ENCODE results near the gene CT83. TPM values are rescaled to one million over a fixed set of nuclear protein-coding genes. Genes with fewer than 3 reads are reported as not detected.

CT83 gene
- total RNA-seq: not detected

- H3K27me3 ChIP-seq: no peaks in the 10 kb centered on the region
- H3K4me1 ChIP-seq: no peaks in the 10 kb centered on the region
- H3K36me3 ChIP-seq: no peaks in the 10 kb centered on the region
- no peak for TF ChIP-seq POLR2A (IDR thresholded peaks at IDR 0.05)
- TF ChIP-seq CTCF (IDR thresholded peaks at IDR 0.05 in 4 of 5, conservative IDR thresholded peaks at IDR 0.05 in 1 of 5): no peak
- intact Hi-C loops (cut with DNase I; ENCODE audit: low total_unique reads): no loop called here
- DNase-seq (no peak), ATAC-seq (no peak)
- H3K9me3 ChIP-seq: no peaks in the 10 kb centered on the region
- no peak within 1 kb of the TSS for H3K4me3 ChIP-seq
- in situ Hi-C loops (cut with MboI; ENCODE audit: low sequenced_read_pairs in 4 of 4): no loop called here
- H3K27ac ChIP-seq: no peak within 1 kb of the TSS
Observed at GRCh38 chrX:116462822-116463221, at the start of gene CT83. Gene CT83 (minus strand): TSS chrX:116462976. CDS start chrX:116462856, 120 bp downstream.

- H3K4me1 ChIP-seq: no peaks in the 10 kb centered on the region
- no peaks in the 10 kb centered on the region for H3K9me3 ChIP-seq
- DNase-seq (no peak), ATAC-seq (no peak)
- in situ Hi-C loops (cut with MboI; ENCODE audit: low sequenced_read_pairs in 4 of 4): no loop called here
- no peak for TF ChIP-seq POLR2A (IDR thresholded peaks at IDR 0.05)
- TF ChIP-seq CTCF (IDR thresholded peaks at IDR 0.05 in 4 of 5, conservative IDR thresholded peaks at IDR 0.05 in 1 of 5): no peak
- intact Hi-C loops (cut with DNase I; ENCODE audit: low total_unique reads): no loop called here
- H3K27ac ChIP-seq: no peak overlapping the region
- no peaks in the 10 kb centered on the region for H3K27me3 ChIP-seq
- H3K36me3 ChIP-seq: no peaks in the 10 kb centered on the region
- H3K4me3 ChIP-seq: no peak overlapping the region
Observed at GRCh38 chrX:116499780-116500179, 37.0 kb upstream of the CT83 start.

- Histone ChIP-seq H3K4me1 (no peaks in the 10 kb centered on the region), H3K9me3 (no peaks in the 10 kb centered on the region), H3K27ac (no peak overlapping the region), H3K27me3 (no peaks in the 10 kb centered on the region), H3K4me3 (no peak overlapping the region), H3K36me3 (no peaks in the 10 kb centered on the region)
- intact Hi-C loops (cut with DNase I; ENCODE audit: low total_unique reads) (no loop called here), in situ Hi-C loops (cut with MboI; ENCODE audit: low sequenced_read_pairs in 4 of 4) (no loop called here)
- ATAC-seq (no peak), DNase-seq (no peak)
- TF ChIP-seq CTCF (IDR thresholded peaks at IDR 0.05 in 4 of 5, conservative IDR thresholded peaks at IDR 0.05 in 1 of 5): no peak
- no peak for TF ChIP-seq POLR2A (IDR thresholded peaks at IDR 0.05)
Observed at GRCh38 chrX:116493271-116493670, 30.5 kb upstream of the CT83 start.

GRCh38 chrX:116490104-116490503 lies 27.3 kb upstream of the CT83 start:
- DNase-seq (no peak), ATAC-seq (no peak)
- H3K9me3 ChIP-seq: no peaks in the 10 kb centered on the region
- H3K27me3 ChIP-seq: no peaks in the 10 kb centered on the region
- no peaks in the 10 kb centered on the region for H3K4me1 ChIP-seq
- no peaks in the 10 kb centered on the region for H3K36me3 ChIP-seq
- intact Hi-C loops (cut with DNase I; ENCODE audit: low total_unique reads): no loop called here
- in situ Hi-C loops (cut with MboI; ENCODE audit: low sequenced_read_pairs in 4 of 4): no loop called here
- H3K27ac ChIP-seq: no peak overlapping the region
- H3K4me3 ChIP-seq: no peak overlapping the region
- TF ChIP-seq POLR2A (IDR thresholded peaks at IDR 0.05) (no peak), CTCF (IDR thresholded peaks at IDR 0.05 in 4 of 5, conservative IDR thresholded peaks at IDR 0.05 in 1 of 5) (no peak)

- Histone ChIP-seq H3K36me3 (no peaks in the 10 kb centered on the region), H3K27me3 (no peaks in the 10 kb centered on the region), H3K9me3 (no peaks in the 10 kb centered on the region), H3K4me1 (no peaks in the 10 kb centered on the region), H3K27ac (no peak overlapping the region), H3K4me3 (no peak overlapping the region)
- ATAC-seq (no peak), DNase-seq (no peak)
- in situ Hi-C loops (cut with MboI; ENCODE audit: low sequenced_read_pairs in 4 of 4): no loop called here
- intact Hi-C loops (cut with DNase I; ENCODE audit: low total_unique reads): no loop called here
- no peak for TF ChIP-seq CTCF (IDR thresholded peaks at IDR 0.05 in 4 of 5, conservative IDR thresholded peaks at IDR 0.05 in 1 of 5)
- no peak for TF ChIP-seq POLR2A (IDR thresholded peaks at IDR 0.05)
Observed at GRCh38 chrX:116480059-116480458, 17.3 kb upstream of the CT83 start.
